Colonic mucosa (tissue), 4 donors: Measurements from ENCODE around the gene NTNG1. TPM values are rescaled to one million over a fixed set of nuclear protein-coding genes. Genes with fewer than 3 reads are reported as not detected.
"Not testable (repeated sequence)": the region's sequence is repeated elsewhere in the genome, so short reads cannot be mapped to it uniquely, and the experiment has no call there.

Experiments used
- DNase-seq: peaks from one replicate; pipeline ENCODE4 v3.0.0-alpha.2; 2020
- H3K27ac ChIP-seq: fragments of 200-600 bp; one replicate; pipeline ENCODE4 v1.8.0; 2021
- H3K27me3 ChIP-seq: fragments of 200-600 bp; one replicate; pipeline ENCODE4 v1.8.0; 2021
- H3K36me3 ChIP-seq: fragments of 200-600 bp; one replicate; pipeline ENCODE4 v1.8.0; 2021
- H3K4me1 ChIP-seq: fragments of 200-600 bp; one replicate; pipeline ENCODE4 v1.8.0; 2021; ENCODE audit warnings: mild to moderate bottlenecking
- H3K4me3 ChIP-seq: fragments of 200-600 bp; one replicate; pipeline ENCODE4 v1.8.0; 2021
- H3K9ac ChIP-seq, 2 donors: one replicate each; pipeline ENCODE4 v1.7.0; 2013; ENCODE audit warnings: control low read depth in 2 of 2, low read depth in 2 of 2, low read length in 2 of 2
- H3K9me3 ChIP-seq: fragments of 200-600 bp; one replicate; pipeline ENCODE4 v1.8.0; 2021
- CTCF ChIP-seq: fragments of 200-600 bp; IDR thresholded peaks from one replicate; pipeline ENCODE4 v1.8.0; 2022; ENCODE audit warnings: antibody characterized with exemption, mild to moderate bottlenecking
- intact Hi-C: fragments of 100-400 bp; cut with DNase I; formaldehyde crosslinking; loops from one replicate; pipeline ENCODE4 v1.14.1; 2022
- total RNA-seq, 2 donors: library from RNA; stranded (reverse); fragmentation: NEBNext Ultra II Directional in 1 of 2; extraction: Animal tissue kit (Norgen Biotek cat#: 25700) in 1 of 2; gene quantifications; one replicate each; pipeline ENCODE4 v1.2.1, GENCODE V29; 2021
- donor health status: healthy.
- donor health status: DM: no; HTN: no; CAD: no.
- donor health status: DM: no; HTN: no; CAD: no.

NTNG1 gene
- total RNA-seq, 2 donors from 2014 or later = 0.30 to 0.88 TPM

GRCh38 chr1:107228704-107229371 is 88.0 kb downstream of the NTNG1 start:
- no peak for TF ChIP-seq CTCF
- H3K9me3 ChIP-seq = no peaks in the 10 kb centered on the region

DNA sequence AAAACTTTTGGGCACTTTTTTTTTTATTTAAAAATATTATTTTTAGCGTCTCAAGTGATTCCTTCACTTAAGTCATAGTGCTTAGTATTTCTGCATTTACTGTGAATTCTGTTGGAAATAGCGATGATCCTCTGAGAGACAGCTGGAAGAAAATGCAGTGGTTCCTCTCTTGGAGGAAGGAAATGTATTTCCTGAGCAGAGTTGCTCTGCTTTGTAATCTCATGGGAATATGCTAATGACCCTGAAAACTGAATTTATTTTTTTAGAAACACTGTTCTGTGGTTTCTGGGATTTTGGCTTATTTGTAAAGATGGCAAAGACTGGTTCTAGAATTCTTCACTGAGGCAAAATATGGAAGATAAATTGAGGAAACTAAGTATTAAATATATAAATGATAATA is 88.9 kb downstream of the NTNG1 start:
- no peak for DNase-seq
- Histone ChIP-seq H3K4me1 (no peaks in the 10 kb centered on the region), H3K27me3 (no peaks in the 10 kb centered on the region), H3K36me3 (no peaks in the 10 kb centered on the region), H3K4me3 (no peak overlapping the region), H3K9me3 (no peaks in the 10 kb centered on the region), H3K9ac (no peak overlapping the region), H3K27ac (no peak overlapping the region)
- intact Hi-C loops = no loop called here
- TF ChIP-seq CTCF = no peak

More at GRCh38 chr1:107228704-107229371, 88.0 kb downstream of the NTNG1 start:
- Histone ChIP-seq H3K27me3 (no peaks in the 10 kb centered on the region), H3K4me3 (no peak overlapping the region), H3K36me3 (no peaks in the 10 kb centered on the region), H3K27ac (no peak overlapping the region), H3K9ac (no peak overlapping the region), H3K4me1 (no peaks in the 10 kb centered on the region)
- intact Hi-C loops = no loop called here
- DNase-seq = no peak

- no peak overlapping the region for H3K4me3 ChIP-seq
- H3K9ac ChIP-seq = no peak overlapping the region
- no peaks in the 10 kb centered on the region for H3K36me3 ChIP-seq
- H3K9me3 ChIP-seq = no peaks in the 10 kb centered on the region
- H3K4me1 ChIP-seq = no peaks in the 10 kb centered on the region
- H3K27me3 ChIP-seq = no peaks in the 10 kb centered on the region
- no peak for TF ChIP-seq CTCF
- H3K27ac ChIP-seq = no peak overlapping the region
- intact Hi-C loops = no loop called here
- no peak for DNase-seq
Observed at GRCh38 chr1:107230121-107230520, 89.3 kb downstream of the NTNG1 start.

- no peak for TF ChIP-seq CTCF
- Histone ChIP-seq H3K4me3 (no peak overlapping the region), H3K27ac (no peak overlapping the region), H3K9ac (no peak overlapping the region), H3K36me3 (no peaks in the 10 kb centered on the region), H3K27me3 (no peaks in the 10 kb centered on the region), H3K4me1 (no peaks in the 10 kb centered on the region), H3K9me3 (no peaks in the 10 kb centered on the region)
- intact Hi-C loops = no loop called here
- DNase-seq = no peak
Observed at GRCh38 chr1:107231291-107231690, 90.5 kb downstream of the NTNG1 start.

DNA sequence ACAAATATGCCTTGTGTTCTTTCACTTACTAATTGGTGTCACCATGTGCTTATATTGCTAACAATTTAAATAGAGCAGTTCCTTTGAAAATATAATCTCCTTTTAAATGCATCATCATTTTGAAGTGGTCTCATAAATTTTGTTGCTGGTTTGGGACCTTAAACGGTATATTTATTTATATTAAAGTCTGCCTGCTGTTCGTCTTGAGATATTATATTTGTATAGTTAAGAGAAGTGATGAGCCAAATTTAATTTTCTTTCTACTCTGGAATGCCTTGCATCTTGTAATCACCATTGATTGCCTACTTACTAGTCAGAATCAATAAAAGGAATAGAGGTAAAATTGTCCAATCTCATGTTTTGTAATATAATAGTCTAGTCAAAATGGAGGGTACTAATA is 91.6 kb downstream of the NTNG1 start:
- Histone ChIP-seq H3K4me1 (no peaks in the 10 kb centered on the region), H3K4me3 (no peak overlapping the region), H3K9ac (no peak overlapping the region), H3K9me3 (no peaks in the 10 kb centered on the region), H3K36me3 (no peaks in the 10 kb centered on the region), H3K27ac (no peak overlapping the region), H3K27me3 (no peaks in the 10 kb centered on the region)
- no peak for TF ChIP-seq CTCF
- no peak for DNase-seq
- intact Hi-C loops = no loop called here

DNA sequence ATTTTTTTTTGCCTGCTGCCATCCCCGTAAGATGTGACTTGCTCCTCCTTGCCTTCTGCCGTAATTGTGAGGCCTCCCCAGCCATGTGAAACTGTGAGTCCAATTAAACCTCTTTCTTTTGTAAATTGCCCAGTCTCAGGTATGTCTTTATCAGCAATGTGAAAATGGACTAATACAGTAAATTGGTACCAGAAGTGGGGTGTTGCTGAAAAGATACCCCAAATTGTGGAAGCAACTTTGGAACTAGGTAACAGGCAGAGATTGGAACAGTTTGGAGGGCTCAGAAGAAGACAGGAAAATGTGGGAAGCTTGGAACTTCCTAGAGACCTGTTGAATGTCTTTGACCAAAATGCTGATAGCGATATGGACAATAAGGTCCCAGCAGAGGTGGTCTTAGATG is 95.9 kb downstream of the NTNG1 start:
- H3K4me3 ChIP-seq, H3K9me3 ChIP-seq, H3K27ac ChIP-seq, H3K36me3 ChIP-seq, DNase-seq, H3K4me1 ChIP-seq, H3K9ac ChIP-seq, intact Hi-C loops, H3K27me3 ChIP-seq: not testable (repeated sequence)
